ENCODE results near the gene DHDDS.

DHDDS gene

DNA sequence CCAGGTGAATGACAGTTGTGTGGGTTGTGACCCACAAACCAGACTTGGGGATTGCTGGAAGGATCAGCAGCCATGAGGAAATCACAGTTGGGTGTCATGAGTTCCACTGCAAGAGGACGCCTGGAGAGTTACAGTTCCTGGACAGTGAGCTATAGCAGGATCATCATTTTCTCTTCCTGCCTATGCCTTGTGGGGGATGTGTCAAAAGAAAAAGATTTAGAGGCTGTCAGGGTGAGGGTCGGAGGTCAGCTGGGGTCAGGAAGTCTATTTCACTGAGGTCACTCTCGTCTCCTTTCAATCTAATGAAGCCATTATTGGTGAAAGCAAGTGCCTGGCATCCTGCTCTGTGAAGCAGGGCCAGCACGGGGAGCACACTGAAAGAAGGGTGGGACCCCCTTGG lies 28.5 kb upstream of the DHDDS start:
- H3K27ac ChIP-seq (ENCODE audit: low read depth in 2 of 2, low read length in 2 of 2) = no peak overlapping the region
- H3K4me1 ChIP-seq (ENCODE audit: control insufficient read depth in 2 of 2, insufficient read depth in 2 of 2, low read length in 2 of 2) = no peaks in the 10 kb centered on the region
- no peaks in the 10 kb centered on the region for H3K36me3 ChIP-seq (ENCODE audit: control insufficient read depth in 2 of 2, insufficient read depth in 2 of 2, low read length in 2 of 2)
- H3K4me3 ChIP-seq (ENCODE audit: low read length in 2 of 2) = no peak overlapping the region
- no peaks in the 10 kb centered on the region for H3K9me3 ChIP-seq (ENCODE audit: control insufficient read depth in 2 of 2, low read length in 2 of 2)
- no peak overlapping the region for H3K9ac ChIP-seq (ENCODE audit: low read depth in 1 of 2, low read length in 2 of 2)
- peaks cover 0 to 1% of the 10 kb centered on the region in 2 donors for H3K27me3 ChIP-seq (ENCODE audit: control insufficient read depth in 2 of 2, insufficient read depth in 2 of 2, low read length in 2 of 2)

DNA sequence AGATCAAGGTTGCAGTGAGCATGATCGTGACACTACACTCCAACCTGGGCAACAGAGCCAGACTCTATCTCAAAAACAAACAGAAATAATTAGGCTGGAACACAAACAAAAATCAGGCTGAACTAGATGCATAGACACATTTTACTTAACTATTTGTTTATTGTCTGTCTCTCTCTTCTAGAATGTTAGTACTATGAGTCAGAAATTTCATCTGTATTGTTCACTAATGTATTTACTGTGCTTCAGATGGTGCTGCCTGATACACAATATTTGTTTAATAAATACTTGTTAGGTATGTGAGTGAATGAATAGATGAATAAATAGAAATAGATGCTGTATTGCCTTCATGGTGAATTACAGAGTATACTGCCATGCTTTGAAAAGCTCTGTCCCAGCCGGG lies 27.5 kb upstream of the DHDDS start:
- Histone ChIP-seq H3K4me1 (ENCODE audit: control insufficient read depth in 2 of 2, insufficient read depth in 2 of 2, low read length in 2 of 2) (no peaks in the 10 kb centered on the region), H3K27ac (ENCODE audit: low read depth in 2 of 2, low read length in 2 of 2) (no peak overlapping the region), H3K9me3 (ENCODE audit: control insufficient read depth in 2 of 2, low read length in 2 of 2) (no peaks in the 10 kb centered on the region), H3K36me3 (ENCODE audit: control insufficient read depth in 2 of 2, insufficient read depth in 2 of 2, low read length in 2 of 2) (no peaks in the 10 kb centered on the region), H3K9ac (ENCODE audit: low read depth in 1 of 2, low read length in 2 of 2) (no peak overlapping the region), H3K4me3 (ENCODE audit: low read length in 2 of 2) (no peak overlapping the region), H3K27me3 (ENCODE audit: control insufficient read depth in 2 of 2, insufficient read depth in 2 of 2, low read length in 2 of 2) (peaks cover 6 to 8% of the 10 kb centered on the region in 2 donors)

DNA sequence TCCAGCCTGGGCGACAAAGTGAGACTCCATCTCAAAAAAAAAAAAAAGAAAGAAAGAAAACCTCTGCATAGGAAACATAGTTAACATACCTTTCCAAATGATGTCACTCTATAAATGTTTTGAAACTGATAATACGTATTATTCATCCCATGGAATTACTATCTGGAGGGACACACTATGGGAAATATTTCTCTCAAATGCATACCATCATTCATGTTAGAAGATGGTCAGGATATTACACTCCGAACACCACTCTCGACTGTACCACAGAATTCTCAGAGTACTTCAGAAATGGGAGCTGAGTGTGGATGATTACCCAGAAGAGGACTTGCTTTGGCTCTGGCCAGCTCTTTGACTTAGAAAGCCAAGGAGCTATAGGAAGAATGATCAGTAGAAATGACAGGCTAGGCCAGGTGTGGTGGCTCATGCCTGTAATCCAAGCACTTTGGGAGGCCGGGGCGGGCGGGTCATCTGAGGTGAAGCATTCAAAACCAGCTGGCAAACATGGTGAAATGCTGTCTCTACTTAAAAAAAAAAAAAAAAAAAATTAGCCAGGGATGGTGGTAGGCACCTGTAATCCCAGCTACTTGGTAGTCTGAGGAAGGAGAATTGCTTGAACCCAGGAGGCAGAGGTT lies 26.7 kb upstream of the DHDDS start:
- no peak overlapping the region for H3K4me3 ChIP-seq (ENCODE audit: low read length in 2 of 2)
- peaks cover 9 to 11% of the 10 kb centered on the region in 2 donors for H3K27me3 ChIP-seq (ENCODE audit: control insufficient read depth in 2 of 2, insufficient read depth in 2 of 2, low read length in 2 of 2)
- H3K9ac ChIP-seq (ENCODE audit: low read depth in 1 of 2, low read length in 2 of 2) = no peak overlapping the region
- no peaks in the 10 kb centered on the region for H3K36me3 ChIP-seq (ENCODE audit: control insufficient read depth in 2 of 2, insufficient read depth in 2 of 2, low read length in 2 of 2)
- H3K9me3 ChIP-seq (ENCODE audit: control insufficient read depth in 2 of 2, low read length in 2 of 2) = no peaks in the 10 kb centered on the region
- no peak overlapping the region for H3K27ac ChIP-seq (ENCODE audit: low read depth in 2 of 2, low read length in 2 of 2)
- no peaks in the 10 kb centered on the region for H3K4me1 ChIP-seq (ENCODE audit: control insufficient read depth in 2 of 2, insufficient read depth in 2 of 2, low read length in 2 of 2)

DNA sequence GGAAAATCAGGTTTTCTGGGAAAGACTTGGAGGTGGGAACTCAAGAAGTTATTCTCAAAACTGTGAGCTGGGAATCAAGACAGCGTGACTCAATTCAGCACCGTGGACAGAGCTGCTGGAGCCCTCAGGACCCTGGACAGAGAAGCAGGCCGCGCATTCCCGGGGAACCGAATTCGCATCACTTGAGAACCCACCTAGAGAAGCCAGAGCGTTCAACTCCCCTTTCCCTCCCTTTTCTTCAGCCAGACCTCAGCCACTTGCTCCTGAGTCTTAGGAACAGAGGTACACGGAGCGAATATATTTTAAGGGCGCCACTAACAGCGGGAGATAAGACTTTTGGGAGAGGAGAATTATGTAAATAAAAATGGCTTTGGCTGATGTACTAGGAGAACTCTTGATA lies 23.5 kb upstream of the DHDDS start:
- Histone ChIP-seq H3K27ac (ENCODE audit: low read depth in 2 of 2, low read length in 2 of 2) (no peak overlapping the region), H3K27me3 (ENCODE audit: control insufficient read depth in 2 of 2, insufficient read depth in 2 of 2, low read length in 2 of 2) (peaks cover 38% of the 10 kb centered on the region in 2 donors), H3K4me3 (ENCODE audit: low read length in 2 of 2) (no peak overlapping the region), H3K9me3 (ENCODE audit: control insufficient read depth in 2 of 2, low read length in 2 of 2) (no peaks in the 10 kb centered on the region), H3K9ac (ENCODE audit: low read depth in 1 of 2, low read length in 2 of 2) (no peak overlapping the region), H3K4me1 (ENCODE audit: control insufficient read depth in 2 of 2, insufficient read depth in 2 of 2, low read length in 2 of 2) (no peaks in the 10 kb centered on the region), H3K36me3 (ENCODE audit: control insufficient read depth in 2 of 2, insufficient read depth in 2 of 2, low read length in 2 of 2) (no peaks in the 10 kb centered on the region)

DNA sequence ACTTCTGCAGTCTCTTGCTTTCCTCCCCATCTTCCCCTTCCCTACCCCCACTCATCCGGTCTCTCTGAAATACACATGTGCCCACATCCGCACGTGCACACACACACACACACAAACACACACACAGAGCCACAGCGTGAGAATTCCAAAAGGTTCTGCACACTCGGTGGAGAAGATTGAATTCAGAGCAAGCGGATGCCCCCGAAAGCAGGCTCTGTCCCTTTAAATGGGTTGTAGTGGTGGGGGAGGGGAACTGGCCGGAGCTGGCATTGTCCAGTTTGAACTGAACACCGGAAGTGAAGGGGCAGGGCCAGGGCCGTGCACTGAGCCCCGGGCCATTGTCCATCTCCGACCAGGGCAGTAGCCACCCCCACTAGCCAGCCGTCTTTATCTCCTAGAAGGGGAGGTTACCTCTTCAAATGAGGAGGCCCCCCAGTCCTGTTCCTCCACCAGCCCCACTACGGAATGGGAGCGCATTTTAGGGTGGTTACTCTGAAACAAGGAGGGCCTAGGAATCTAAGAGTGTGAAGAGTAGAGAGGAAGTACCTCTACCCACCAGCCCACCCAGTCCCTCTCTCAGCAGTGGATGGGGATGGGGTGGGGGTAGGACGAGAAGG lies 22.8 kb upstream of the DHDDS start:
- no peak overlapping the region for H3K9ac ChIP-seq (ENCODE audit: low read depth in 1 of 2, low read length in 2 of 2)
- H3K36me3 ChIP-seq (ENCODE audit: control insufficient read depth in 2 of 2, insufficient read depth in 2 of 2, low read length in 2 of 2) = no peaks in the 10 kb centered on the region
- no peaks in the 10 kb centered on the region for H3K9me3 ChIP-seq (ENCODE audit: control insufficient read depth in 2 of 2, low read length in 2 of 2)
- H3K4me3 ChIP-seq (ENCODE audit: low read length in 2 of 2) = no peak overlapping the region
- no peak overlapping the region for H3K27ac ChIP-seq (ENCODE audit: low read depth in 2 of 2, low read length in 2 of 2)
- peaks cover 38 to 41% of the 10 kb centered on the region in 2 donors for H3K27me3 ChIP-seq (ENCODE audit: control insufficient read depth in 2 of 2, insufficient read depth in 2 of 2, low read length in 2 of 2)
- H3K4me1 ChIP-seq (ENCODE audit: control insufficient read depth in 2 of 2, insufficient read depth in 2 of 2, low read length in 2 of 2) = no peaks in the 10 kb centered on the region

DNA sequence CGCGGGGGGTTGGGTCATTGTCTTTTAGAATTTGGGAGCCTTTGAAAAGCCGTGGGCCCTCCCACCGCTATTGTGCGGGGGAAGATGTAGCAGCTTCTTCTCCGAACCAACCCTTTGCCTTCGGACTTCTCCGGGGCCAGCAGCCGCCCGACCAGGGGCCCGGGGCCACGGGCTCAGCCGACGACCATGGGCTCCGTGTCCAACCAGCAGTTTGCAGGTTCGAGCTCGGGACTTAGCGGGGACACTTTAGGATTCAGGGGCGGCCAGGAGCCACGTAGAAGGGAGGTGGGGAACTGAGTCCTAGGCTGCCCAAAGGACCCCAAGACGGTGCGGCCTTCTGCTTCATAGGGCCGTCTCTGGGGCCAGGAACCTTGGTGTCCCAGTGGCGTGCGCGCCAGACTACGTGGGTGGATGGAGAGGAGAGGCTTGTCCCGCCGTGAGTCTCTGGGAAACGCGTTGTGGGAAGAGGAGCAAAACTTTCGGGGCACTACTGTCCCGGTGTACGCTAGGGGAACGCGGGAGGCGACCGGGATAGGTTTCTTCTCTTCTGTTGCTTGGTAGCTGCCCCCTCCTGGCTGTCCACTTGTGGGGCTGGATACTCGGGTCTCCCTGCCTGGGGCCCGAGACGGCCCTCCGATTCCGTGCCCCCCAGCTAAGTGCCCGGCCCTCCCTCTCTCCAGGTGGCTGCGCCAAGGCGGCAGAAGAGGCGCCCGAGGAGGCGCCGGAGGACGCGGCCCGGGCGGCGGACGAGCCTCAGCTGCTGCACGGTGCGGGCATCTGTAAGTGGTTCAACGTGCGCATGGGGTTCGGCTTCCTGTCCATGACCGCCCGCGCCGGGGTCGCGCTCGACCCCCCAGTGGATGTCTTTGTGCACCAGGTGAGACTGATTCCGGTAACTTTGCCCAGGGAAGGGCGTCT lies 21.2 kb upstream of the DHDDS start, which contains the start of gene LIN28A:
LIN28A (plus strand) TSS at position 112 of the 918 bp plus-strand sequence; CDS start at position 187, 75 bp downstream.
- Histone ChIP-seq H3K27ac (ENCODE audit: low read depth in 2 of 2, low read length in 2 of 2) (no peak within 1 kb of the TSS), H3K36me3 (ENCODE audit: control insufficient read depth in 2 of 2, insufficient read depth in 2 of 2, low read length in 2 of 2) (no peaks in the 10 kb centered on the region), H3K4me1 (ENCODE audit: control insufficient read depth in 2 of 2, insufficient read depth in 2 of 2, low read length in 2 of 2) (no peaks in the 10 kb centered on the region), H3K4me3 (ENCODE audit: low read length in 2 of 2) (no peak within 1 kb of the TSS), H3K9ac (ENCODE audit: low read depth in 1 of 2, low read length in 2 of 2) (no peak within 1 kb of the TSS), H3K27me3 (ENCODE audit: control insufficient read depth in 2 of 2, insufficient read depth in 2 of 2, low read length in 2 of 2) (peaks cover 41 to 48% of the 10 kb centered on the region in 2 donors), H3K9me3 (ENCODE audit: control insufficient read depth in 2 of 2, low read length in 2 of 2) (no peaks in the 10 kb centered on the region)

DNA sequence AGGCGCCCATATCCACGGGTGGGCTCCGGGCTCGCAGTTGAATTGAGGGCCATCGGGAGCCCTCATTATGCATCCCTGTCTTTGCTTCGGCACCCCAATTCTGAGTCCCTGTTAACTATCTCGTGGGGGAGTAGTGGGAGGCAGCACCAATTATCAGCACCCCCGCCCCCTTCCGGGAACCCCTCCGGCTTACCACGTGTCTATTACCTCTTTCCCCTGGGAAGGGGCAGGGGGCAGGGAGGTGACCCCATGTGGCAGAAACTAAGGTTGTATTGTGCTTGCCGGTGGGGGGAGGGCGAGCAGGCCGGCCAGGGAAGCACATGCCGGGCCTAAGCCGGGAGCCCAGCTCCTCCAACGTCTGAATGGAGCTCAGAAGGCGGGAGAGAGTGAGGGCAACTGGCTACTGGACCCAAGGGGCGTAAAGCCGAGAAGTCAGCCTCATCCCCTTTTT lies 20.5 kb upstream of the DHDDS start:
- Histone ChIP-seq H3K9me3 (ENCODE audit: control insufficient read depth in 2 of 2, low read length in 2 of 2) (no peaks in the 10 kb centered on the region), H3K4me3 (ENCODE audit: low read length in 2 of 2) (no peak overlapping the region), H3K27me3 (ENCODE audit: control insufficient read depth in 2 of 2, insufficient read depth in 2 of 2, low read length in 2 of 2) (peaks cover 41 to 48% of the 10 kb centered on the region in 2 donors), H3K27ac (ENCODE audit: low read depth in 2 of 2, low read length in 2 of 2) (no peak overlapping the region), H3K4me1 (ENCODE audit: control insufficient read depth in 2 of 2, insufficient read depth in 2 of 2, low read length in 2 of 2) (no peaks in the 10 kb centered on the region), H3K9ac (ENCODE audit: low read depth in 1 of 2, low read length in 2 of 2) (no peak overlapping the region), H3K36me3 (ENCODE audit: control insufficient read depth in 2 of 2, insufficient read depth in 2 of 2, low read length in 2 of 2) (no peaks in the 10 kb centered on the region)

DNA sequence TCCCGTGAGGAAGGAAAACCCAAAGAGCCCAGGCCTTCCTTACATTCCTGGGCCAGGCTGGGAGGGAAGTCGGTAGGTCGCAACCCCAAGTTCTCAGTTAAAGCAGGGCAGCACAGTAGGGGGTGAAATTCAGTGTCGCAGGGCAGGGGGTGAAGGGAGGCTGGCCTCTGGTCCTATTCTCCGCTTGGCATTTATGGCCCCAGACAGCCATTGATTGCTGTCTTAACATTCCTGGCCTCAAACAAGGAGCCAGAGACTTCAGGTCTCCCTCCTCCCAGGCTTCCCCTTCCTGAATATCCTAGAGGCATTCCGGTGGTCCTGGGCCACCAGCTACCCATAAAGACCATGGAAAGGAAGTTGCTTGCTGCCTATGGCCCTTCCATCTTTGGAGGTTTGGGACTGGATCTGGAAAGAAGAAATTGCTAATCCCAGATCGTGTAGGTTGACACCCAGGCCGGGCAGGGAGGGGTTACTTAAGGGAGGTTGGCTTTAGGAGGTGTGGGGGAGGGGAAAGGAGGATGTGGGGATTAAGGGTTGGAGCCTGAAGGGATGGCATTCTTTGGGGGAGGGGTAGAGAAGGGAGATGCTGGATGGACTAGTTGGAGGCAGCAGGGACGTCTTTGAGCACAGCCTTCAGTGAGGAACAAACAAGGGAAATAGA lies 19.8 kb upstream of the DHDDS start:
- Histone ChIP-seq H3K27me3 (ENCODE audit: control insufficient read depth in 2 of 2, insufficient read depth in 2 of 2, low read length in 2 of 2) (peaks cover 41 to 48% of the 10 kb centered on the region in 2 donors), H3K36me3 (ENCODE audit: control insufficient read depth in 2 of 2, insufficient read depth in 2 of 2, low read length in 2 of 2) (no peaks in the 10 kb centered on the region), H3K9ac (ENCODE audit: low read depth in 1 of 2, low read length in 2 of 2) (no peak overlapping the region), H3K4me3 (ENCODE audit: low read length in 2 of 2) (no peak overlapping the region), H3K27ac (ENCODE audit: low read depth in 2 of 2, low read length in 2 of 2) (no peak overlapping the region), H3K4me1 (ENCODE audit: control insufficient read depth in 2 of 2, insufficient read depth in 2 of 2, low read length in 2 of 2) (no peaks in the 10 kb centered on the region), H3K9me3 (ENCODE audit: control insufficient read depth in 2 of 2, low read length in 2 of 2) (no peaks in the 10 kb centered on the region)

DNA sequence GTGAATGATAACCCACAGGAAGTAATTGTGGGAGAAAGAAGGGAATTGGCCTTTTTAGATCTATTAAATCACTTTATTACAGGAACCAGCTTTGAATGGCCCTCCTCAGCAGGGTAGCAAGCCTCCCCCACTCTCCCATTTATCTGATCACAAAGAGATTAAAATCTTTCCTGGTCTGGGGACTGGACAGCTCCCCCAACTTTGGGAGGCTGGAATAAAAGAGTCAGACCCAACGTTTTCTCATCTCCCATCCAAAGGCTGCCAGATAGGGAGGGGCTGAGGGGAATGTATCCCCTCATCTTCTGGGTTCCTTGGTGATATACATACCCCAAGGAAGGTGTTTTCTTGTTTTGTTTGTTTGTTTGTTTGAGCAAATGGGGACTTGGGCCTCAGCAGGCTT lies 19.1 kb upstream of the DHDDS start:
- H3K4me3 ChIP-seq (ENCODE audit: low read length in 2 of 2) = no peak overlapping the region
- no peaks in the 10 kb centered on the region for H3K4me1 ChIP-seq (ENCODE audit: control insufficient read depth in 2 of 2, insufficient read depth in 2 of 2, low read length in 2 of 2)
- H3K36me3 ChIP-seq (ENCODE audit: control insufficient read depth in 2 of 2, insufficient read depth in 2 of 2, low read length in 2 of 2) = no peaks in the 10 kb centered on the region
- H3K9ac ChIP-seq (ENCODE audit: low read depth in 1 of 2, low read length in 2 of 2) = no peak overlapping the region
- H3K27ac ChIP-seq (ENCODE audit: low read depth in 2 of 2, low read length in 2 of 2) = no peak overlapping the region
- peaks cover 41 to 48% of the 10 kb centered on the region in 2 donors for H3K27me3 ChIP-seq (ENCODE audit: control insufficient read depth in 2 of 2, insufficient read depth in 2 of 2, low read length in 2 of 2)
- H3K9me3 ChIP-seq (ENCODE audit: control insufficient read depth in 2 of 2, low read length in 2 of 2) = no peaks in the 10 kb centered on the region

Data from mucosa of rectum (tissue), 2 donors.